ENCODE results near the gene EGFLAM. TPM values are rescaled to one million over a fixed set of nuclear protein-coding genes. Genes with fewer than 3 reads are reported as not detected.

EGFLAM gene
- total and polyA plus RNA-seq, 2 experiments from 2014 or later = 0.24 to 1.9 TPM

- TF ChIP-seq CTCF (conservative IDR thresholded peaks at IDR 0.05; ENCODE audit: low read depth in 2 of 2) = no peak
- TF ChIP-seq ZNF114 (CRISPR knock-in tag; IDR thresholded peaks at IDR 0.05) = no peak
- no peak for TF ChIP-seq CREB1 (CRISPR knock-in tag; IDR thresholded peaks at IDR 0.05; ENCODE audit: low read depth)
- no peak for TF ChIP-seq EZH2phosphoT487 (IDR thresholded peaks at IDR 0.05; ENCODE audit: unreplicated experiment)
- no peak for TF ChIP-seq POLR2AphosphoS5 (IDR thresholded peaks at IDR 0.05; ENCODE audit: low read depth)
- TF ChIP-seq ZNF462 (CRISPR knock-in tag; IDR thresholded peaks at IDR 0.05) = no peak
These were observed 207.5 kb downstream of the EGFLAM start (continued) for GRCh38 chr5:38465702-38466423.

Data from GM23338 (cell line).